SK-N-SH treated with all-trans-retinoic acid at 6 μM for 48 hours (cell line): ENCODE data around the gene AQP3.

ENCODE experiments used
- BACH2 ChIP-seq: fragments of 250-450 bp; sonication (Bioruptor Pico); IDR thresholded peaks from 2 replicates; pipeline ENCODE4 v1.9.0; 2021; ENCODE audit warnings: mild to moderate bottlenecking, borderline replicate concordance
- CSRNP3 ChIP-seq: fragments of 250-450 bp; sonication (Bioruptor Pico); IDR thresholded peaks from 2 replicates; pipeline ENCODE4 v1.5.1; 2021; ENCODE audit warnings: mild to moderate bottlenecking, moderate library complexity
- ESRRG ChIP-seq: fragments of 250-450 bp; sonication (Bioruptor Pico); IDR thresholded peaks from 2 replicates; pipeline ENCODE4 v1.6.1; 2021; ENCODE audit warnings: mild to moderate bottlenecking
- OSR1 ChIP-seq: fragments of 250-450 bp; sonication (Bioruptor Pico); IDR thresholded peaks from 2 replicates; pipeline ENCODE4 v1.8.0; 2022; ENCODE audit warnings: moderate library complexity, mild to moderate bottlenecking, inconsistent platforms
- PATZ1 ChIP-seq: fragments of 250-450 bp; sonication (Bioruptor Pico); IDR thresholded peaks from 2 replicates; pipeline ENCODE4 v1.8.0; 2020; ENCODE audit warnings: mild to moderate bottlenecking, moderate library complexity, borderline replicate concordance
- SNAI2 ChIP-seq: fragments of 250-450 bp; sonication (Bioruptor Pico); IDR thresholded peaks from 2 replicates; pipeline ENCODE4 v1.5.0; 2020; ENCODE audit warnings: mild to moderate bottlenecking, moderate library complexity
- TSHZ2 ChIP-seq: fragments of 250-450 bp; sonication (Bioruptor Pico); IDR thresholded peaks from 2 replicates; pipeline ENCODE4 v1.5.0; 2020; ENCODE audit warnings: mild to moderate bottlenecking, moderate library complexity
- ZFP3 ChIP-seq: fragments of 250-450 bp; sonication (Bioruptor Pico); IDR thresholded peaks from 2 replicates; pipeline ENCODE4 v1.5.0; 2020; ENCODE audit warnings: mild to moderate bottlenecking, moderate library complexity

DNA sequence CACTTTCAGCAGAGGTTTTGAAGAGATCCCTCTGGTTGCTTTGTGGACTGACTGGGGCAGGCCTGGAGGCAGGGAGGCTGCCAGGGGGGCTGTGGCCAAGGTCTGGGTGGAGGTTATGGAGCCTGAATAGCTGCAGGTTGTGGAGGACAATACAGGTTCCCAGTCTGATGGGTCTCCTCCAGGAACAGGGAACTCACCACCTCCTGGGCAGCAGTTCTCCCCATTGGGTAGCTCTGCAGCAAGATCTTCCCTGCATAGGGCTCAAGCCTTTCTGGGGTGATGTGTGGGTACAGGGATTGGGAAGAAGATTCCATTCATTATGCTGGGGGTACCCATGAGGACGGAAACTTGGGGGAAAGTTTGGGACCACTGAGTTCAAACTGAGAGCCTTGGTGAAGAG is 6.8 kb downstream of the AQP3 start:
- no peak for TF ChIP-seq ESRRG
- no peak for TF ChIP-seq TSHZ2 (CRISPR knock-in tag)
- no peak for TF ChIP-seq BACH2 (CRISPR knock-in tag)
- TF ChIP-seq SNAI2 (CRISPR knock-in tag) = no peak
- TF ChIP-seq OSR1 = no peak
- TF ChIP-seq PATZ1 (CRISPR knock-in tag) = no peak
- TF ChIP-seq CSRNP3 (CRISPR knock-in tag) = no peak
- TF ChIP-seq ZFP3 (CRISPR knock-in tag) = no peak
